Stimulated activated naive CD8-positive, alpha-beta T cell treated with anti-CD3 and anti-CD28 coated beads, Interleukin-15, Interleukin-2, amounts not matched to agents 100 U/mL and 50 U/mL, for 24 hours (primary cell): Measurements from ENCODE around the gene EXTL1.

ENCODE experiments used
- ATAC-seq: fragments of 150-1000 bp; cut with Tn5 transposase; one replicate; pipeline ENCODE4 v1.10.0; 2021
- DNase-seq: peaks from one replicate; pipeline ENCODE4 v3.0.0; 2021

The EXTL1 gene

DNA sequence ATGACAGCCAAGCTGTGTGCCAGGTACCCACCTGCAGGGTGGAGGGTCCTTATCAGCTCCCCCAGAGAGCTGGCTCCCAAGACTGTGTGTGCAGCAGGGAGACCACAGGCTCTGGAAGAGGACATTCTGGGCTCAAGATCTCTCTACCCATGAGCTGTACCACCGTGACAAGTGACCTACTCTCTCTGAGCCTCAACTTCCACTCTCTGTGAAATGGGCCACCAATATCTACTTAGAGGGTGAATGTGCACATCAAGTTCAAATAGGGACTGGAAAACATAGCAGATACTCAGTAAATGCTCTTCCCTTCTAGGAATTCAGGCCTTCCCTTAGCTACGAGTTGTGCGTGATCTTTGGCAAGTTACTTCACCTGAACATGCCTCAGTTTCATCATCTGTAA is 22.8 kb downstream of the EXTL1 start:
- ATAC-seq (no peak), DNase-seq (no peak)

- DNase-seq: no peak
- no peak for ATAC-seq
Measured at GRCh38 chr1:26044971-26045721, 23.6 kb downstream of the EXTL1 start.

- ATAC-seq: no peak
- DNase-seq: no peak
Measured at GRCh38 chr1:26045722-26046245, 24.2 kb downstream of the EXTL1 start, which contains the start of gene SLC30A2. SLC30A2 (minus strand) TSS chr1:26046118; CDS start chr1:26045896, 222 bp downstream.

- no peak for ATAC-seq
- DNase-seq: no peak
Measured at GRCh38 chr1:26046246-26047095, 24.9 kb downstream of the EXTL1 start.

- DNase-seq: no peak
- ATAC-seq: no peak
Measured at GRCh38 chr1:26047278-26047874, 25.8 kb downstream of the EXTL1 start.

DNA sequence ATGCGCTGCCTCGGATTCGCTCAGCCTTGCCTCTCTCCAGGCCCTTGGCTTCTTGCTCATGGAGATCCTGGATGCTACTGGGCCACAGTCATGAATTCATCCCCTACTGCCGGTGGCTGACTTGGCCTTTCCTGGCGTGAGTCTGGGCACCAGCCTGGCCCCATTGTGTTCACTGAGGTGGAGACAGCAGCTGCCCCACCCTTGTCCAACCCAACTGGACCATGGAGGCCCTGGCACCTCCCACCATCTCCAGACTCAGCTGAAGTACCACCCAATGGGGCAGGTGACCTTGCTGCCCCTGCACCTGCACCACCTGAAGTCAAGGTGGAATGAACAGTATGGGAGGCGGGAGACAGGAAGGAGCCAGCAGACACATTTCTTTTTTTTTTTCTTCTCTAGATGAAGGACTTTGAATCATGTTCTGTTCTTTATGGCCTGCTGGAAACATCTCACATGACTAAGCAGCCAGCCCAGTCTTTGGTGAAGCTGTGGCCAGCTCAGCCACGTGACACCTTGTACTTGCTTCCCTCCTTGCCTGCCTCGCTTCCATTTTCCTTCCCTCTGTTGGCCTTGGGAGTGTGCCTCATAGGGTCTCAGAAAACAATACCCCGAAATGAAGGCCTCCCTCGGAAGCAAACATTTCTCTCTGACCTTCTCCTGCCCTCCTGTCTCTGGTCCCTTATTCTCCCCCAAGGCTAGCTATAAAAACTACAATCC is 28.1 kb downstream of the EXTL1 start:
- ATAC-seq (no peak), DNase-seq (no peak)

GRCh38 chr1:26050248-26050640 is 28.7 kb downstream of the EXTL1 start:
- DNase-seq (no peak), ATAC-seq (no peak)

DNA sequence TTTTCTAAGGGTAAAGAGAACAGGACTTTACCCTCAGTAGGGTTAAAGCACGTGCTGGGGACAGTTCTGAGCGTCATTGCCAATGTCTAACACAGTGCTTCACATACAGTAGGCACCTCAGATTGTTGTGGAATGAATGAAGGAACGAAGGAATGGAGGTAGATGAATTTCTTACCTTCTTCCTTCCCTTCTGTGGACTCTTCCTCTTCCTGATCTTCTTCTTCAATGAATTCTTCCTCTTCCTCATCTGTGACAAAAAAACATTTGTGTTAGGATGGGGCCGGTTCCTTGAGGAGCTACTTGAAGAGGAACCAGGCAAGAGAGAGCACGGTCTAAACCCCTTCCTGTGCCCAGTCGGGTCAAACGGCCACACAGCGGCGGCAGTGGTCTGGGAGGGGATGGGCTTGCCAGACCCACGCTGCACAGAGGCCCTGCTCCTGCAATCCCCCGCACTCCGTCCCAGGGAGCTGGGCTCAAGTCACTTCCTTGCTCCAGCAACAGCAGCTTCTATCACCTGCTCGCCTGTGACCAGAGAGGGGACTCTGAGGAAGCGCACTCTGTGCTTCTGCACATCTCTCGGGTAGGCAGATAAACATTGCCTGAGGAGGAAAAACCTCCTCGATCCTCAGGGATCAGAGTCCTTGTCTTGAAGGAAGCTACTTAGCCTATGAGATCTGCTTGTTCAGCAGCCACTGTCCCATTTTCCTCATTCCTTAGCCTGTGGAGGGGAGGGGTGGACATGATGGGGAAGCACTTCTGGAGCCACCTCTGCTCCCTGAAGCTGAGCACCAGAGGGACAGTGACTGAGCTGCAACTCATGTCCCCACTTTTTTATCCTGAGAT is 32.4 kb downstream of the EXTL1 start:
- no peak for DNase-seq
- ATAC-seq: no peak

DNA sequence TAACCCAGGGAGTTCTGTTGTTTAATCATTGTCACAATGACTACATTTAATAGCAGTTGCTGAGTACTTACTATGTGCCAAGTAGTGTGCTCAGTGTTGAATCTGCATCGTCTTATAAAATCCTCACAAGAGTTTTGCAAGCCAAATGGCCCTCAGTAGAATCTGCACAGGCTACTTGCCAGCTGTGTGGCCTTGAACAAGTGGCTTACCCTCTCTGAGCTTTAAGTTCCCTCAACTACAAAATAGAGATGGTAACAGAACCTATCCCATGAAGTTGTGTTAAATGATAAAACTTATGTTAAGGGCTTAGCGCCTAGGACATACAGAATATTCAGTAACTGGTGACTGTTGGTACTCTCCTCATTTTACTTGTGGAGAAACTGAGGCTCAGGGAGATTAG is 33.5 kb downstream of the EXTL1 start:
- DNase-seq (no peak), ATAC-seq (no peak)

GRCh38 chr1:26057189-26057588 is 35.6 kb downstream of the EXTL1 start:
- ATAC-seq (no peak), DNase-seq (no peak)

GRCh38 chr1:26058052-26058595 is 36.5 kb downstream of the EXTL1 start:
- no peak for ATAC-seq
- DNase-seq: no peak

GRCh38 chr1:26059906-26060305 is 38.3 kb downstream of the EXTL1 start:
- DNase-seq (no peak), ATAC-seq (no peak)

- DNase-seq: no peak
Measured at GRCh38 chr1:26060832-26061574, 39.4 kb downstream of the EXTL1 start.

DNA sequence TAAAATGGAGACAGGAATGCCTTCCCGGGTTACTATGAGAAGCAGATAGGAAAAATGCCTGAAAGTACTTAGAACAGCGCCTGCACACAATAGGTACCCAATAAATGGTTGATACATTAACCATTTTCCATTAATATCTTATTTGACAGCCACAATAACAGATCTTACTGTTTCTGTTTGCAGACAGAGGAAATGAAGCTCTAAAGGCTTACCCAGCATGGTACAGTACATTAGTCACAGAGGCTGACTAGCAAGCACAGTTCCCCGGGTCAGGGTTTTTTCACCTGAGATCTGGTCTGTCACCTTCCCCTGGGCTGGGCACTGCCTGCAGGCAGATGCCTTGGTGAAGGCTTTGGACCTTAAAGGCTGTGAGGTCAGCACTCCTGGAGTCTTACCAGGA is 43.0 kb downstream of the EXTL1 start:
- ATAC-seq: no peak
- no peak for DNase-seq

More at GRCh38 chr1:26060832-26061574, 39.4 kb downstream of the EXTL1 start:
- ATAC-seq: no peak

DNA sequence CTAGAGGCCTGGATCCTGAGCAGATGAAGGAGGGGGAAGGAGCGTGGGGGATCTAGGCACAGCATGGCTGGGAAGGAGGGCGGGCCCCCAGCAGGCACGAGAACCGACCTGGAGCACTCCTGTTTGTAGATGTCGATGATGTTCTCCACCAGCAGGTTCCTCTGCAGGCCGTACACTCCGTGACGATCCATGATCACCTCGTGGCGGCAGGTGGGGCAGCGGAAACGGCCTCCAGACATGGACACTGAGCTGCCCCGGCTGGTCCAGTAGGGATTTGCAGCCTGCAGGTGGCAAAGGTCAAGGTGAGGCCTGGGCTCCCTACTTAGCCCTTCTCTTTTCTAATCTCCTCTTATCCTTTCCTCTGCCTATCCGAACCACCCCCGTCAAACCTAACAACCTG is 44.6 kb downstream of the EXTL1 start:
- ATAC-seq (no peak), DNase-seq (no peak)

DNA sequence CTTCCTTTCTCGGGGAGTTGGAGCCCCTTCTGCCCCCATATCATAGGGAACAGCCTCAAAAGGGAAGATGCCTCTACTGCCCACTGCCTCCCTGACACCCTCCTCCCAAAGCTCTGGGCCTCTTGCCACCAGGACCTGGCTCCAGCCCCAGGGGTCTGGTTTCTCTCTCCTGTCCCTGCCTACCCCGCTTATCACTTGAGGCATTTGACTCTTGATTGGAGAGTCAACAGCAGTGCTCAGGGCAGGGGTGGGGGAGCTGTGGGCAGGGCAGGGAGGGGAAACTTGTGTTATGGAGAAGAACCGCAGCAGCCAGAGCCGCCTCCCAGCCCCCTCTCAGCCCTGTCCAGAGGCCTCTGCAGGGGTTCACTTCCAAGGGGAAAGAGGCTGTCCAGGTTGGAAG is 45.3 kb downstream of the EXTL1 start:
- ATAC-seq (no peak), DNase-seq (no peak)

GRCh38 chr1:26067432-26067911 is 45.9 kb downstream of the EXTL1 start, which contains the start of gene TRIM63:
TRIM63 (minus strand) TSS chr1:26067630; CDS start chr1:26067494, 136 bp downstream.
- no peak for ATAC-seq

DNA sequence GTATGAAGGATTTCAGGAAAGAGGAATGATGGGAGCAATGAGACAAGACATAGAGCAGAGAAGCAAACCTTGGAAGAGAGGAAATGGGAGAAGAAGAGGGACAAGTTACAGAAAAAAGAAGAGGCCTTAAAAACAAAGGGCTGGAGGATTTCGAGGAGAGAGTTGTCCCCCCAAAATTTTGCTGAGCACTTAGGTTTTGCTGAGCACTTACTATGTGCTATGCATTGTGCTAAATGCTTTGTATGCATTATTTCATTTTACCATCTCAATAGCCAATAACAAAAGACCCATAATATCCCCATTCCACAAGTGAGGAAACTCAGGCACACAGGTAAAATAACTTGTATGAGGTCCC is 48.3 kb downstream of the EXTL1 start:
- ATAC-seq (no peak), DNase-seq (no peak)

More at GRCh38 chr1:26067432-26067911, 45.9 kb downstream of the EXTL1 start, which contains the start of gene TRIM63:
- DNase-seq: no peak

DNA sequence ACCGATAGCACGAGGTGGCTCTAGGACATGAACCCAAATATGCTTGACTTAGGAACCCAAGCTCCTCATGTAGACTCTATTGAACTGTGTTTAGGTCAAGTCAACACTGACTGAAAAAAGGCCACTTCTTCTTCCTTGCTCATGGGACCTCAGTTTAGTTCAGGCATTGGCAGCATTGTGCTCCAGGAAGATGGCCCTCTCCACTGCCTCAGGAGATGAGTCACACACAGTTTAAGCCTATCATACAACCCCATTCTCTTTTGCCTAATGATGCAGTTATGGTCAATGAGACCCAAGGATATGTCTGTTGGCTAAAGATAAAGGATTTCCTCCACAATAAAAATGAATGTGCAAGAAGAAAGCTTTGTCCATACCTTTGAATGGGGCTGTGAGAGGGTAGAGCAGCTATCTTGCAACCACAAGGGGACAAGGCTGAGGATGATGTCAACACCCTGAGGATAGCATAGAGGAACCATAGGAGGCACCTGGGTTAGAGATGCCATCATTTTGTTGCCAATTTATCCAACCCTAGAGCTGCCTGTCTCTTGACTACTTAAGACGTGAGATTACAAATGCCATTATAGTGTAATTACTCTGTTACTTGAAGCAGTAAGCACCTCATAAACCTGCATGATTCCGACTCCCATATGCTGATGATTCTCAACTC is 48.9 kb downstream of the EXTL1 start:
- no peak for ATAC-seq

More for the DNA sequence above, 48.9 kb downstream of the EXTL1 start:
- DNase-seq: no peak
